A673 (cell line): Measurements from ENCODE around the gene ACACA. TPM values are rescaled to one million over a fixed set of nuclear protein-coding genes. Genes with fewer than 3 reads are reported as not detected.

Experiments
- BruUV-seq: library from RNA; stranded (reverse); fragments of 400-500 nt; replicated peaks from 2 replicates; lab custom pipeline; 2021; lab: Mats Ljungman, UMichigan
- CTCF ChIA-PET: fragments of 300-600 bp; sonication (Branson Sonifier 250); formaldehyde crosslinking; loops from one replicate; lab custom pipeline; 2022; ENCODE audit warnings: antibody characterized with exemption; lab: Charles Lee
- POLR2A ChIA-PET: fragments of 300-600 bp; sonication (Branson Sonifier 250); formaldehyde crosslinking; loops from one replicate; lab custom pipeline; 2022; ENCODE audit warnings: antibody characterized with exemption; ENCODE audit not compliant: low non-redundant PET; lab: Charles Lee
- DNase-seq: peaks from one replicate; pipeline ENCODE4 v3.0.0-alpha.2; 2015; ENCODE audit warnings: low spot score
- H3K27ac ChIP-seq: fragments of 200-600 bp; sonication (generic); 2 replicates; pipeline ENCODE4 v1.5.1; 2016; ENCODE audit warnings: mixed run types, low read depth, mild to moderate bottlenecking, mixed read lengths, antibody characterized with exemption, low read length; ENCODE audit not compliant: poor library complexity, severe bottlenecking
- H3K27me3 ChIP-seq: fragments of 200-600 bp; sonication (generic); replicated peaks from 2 replicates; pipeline ENCODE4 v1.6.1; 2017; ENCODE audit warnings: mixed run types, low read depth, mild to moderate bottlenecking, mixed read lengths, antibody characterized with exemption, low read length; ENCODE audit not compliant: insufficient read depth, poor library complexity
- H3K36me3 ChIP-seq: fragments of 200-600 bp; sonication (generic); 2 replicates; pipeline ENCODE4 v1.6.1; 2016; ENCODE audit warnings: mixed run types, mild to moderate bottlenecking, mixed read lengths, antibody characterized with exemption, low read length; ENCODE audit not compliant: insufficient read depth, poor library complexity, severe bottlenecking
- H3K4me1 ChIP-seq: fragments of 200-600 bp; sonication (generic); 2 replicates; pipeline ENCODE4 v1.6.1; 2017; ENCODE audit warnings: mixed run types, mild to moderate bottlenecking, mixed read lengths, antibody characterized with exemption, low read length; ENCODE audit not compliant: insufficient read depth, poor library complexity, severe bottlenecking
- H3K4me3 ChIP-seq: fragments of 200-600 bp; sonication (generic); 2 replicates; pipeline ENCODE4 v1.5.1; 2016; ENCODE audit warnings: low read depth, mixed run types, mild to moderate bottlenecking, mixed read lengths, low read length; ENCODE audit not compliant: poor library complexity, severe bottlenecking
- H3K9me3 ChIP-seq: fragments of 200-600 bp; sonication (generic); 2 replicates; pipeline ENCODE4 v1.6.1; 2016; ENCODE audit warnings: mixed run types, low read depth, mild to moderate bottlenecking, mixed read lengths, antibody characterized with exemption, low read length; ENCODE audit not compliant: poor library complexity, severe bottlenecking
- CTCF ChIP-seq: fragments of 300-800, 200-600 bp; sonication (generic); conservative IDR thresholded peaks from 2 replicates; pipeline ENCODE4 v1.5.1; 2017; ENCODE audit warnings: low read depth, mild to moderate bottlenecking, antibody characterized with exemption, low read length, moderate library complexity, mixed read lengths
- EZH2 ChIP-seq: fragments of 200-600 bp; sonication (generic); IDR thresholded peaks from 2 replicates; pipeline ENCODE4 v1.6.1; 2017; ENCODE audit warnings: borderline replicate concordance, low read depth, mild to moderate bottlenecking, mixed read lengths, antibody characterized with exemption, low read length; ENCODE audit not compliant: poor library complexity, severe bottlenecking
- intact Hi-C: fragments of 100-400 bp; cut with micrococcal nuclease; formaldehyde crosslinking; loops from one replicate; pipeline ENCODE4 v1.10.0; 2022; ENCODE audit not compliant: unreplicated experiment
- total RNA-seq: library from RNA; stranded (reverse); gene quantifications from 2 replicates; pipeline ENCODE4 v1.2.3, GENCODE V29; 2021

ACACA gene
- total RNA-seq, 1 experiment from 2014 or later: 68.3 TPM

- H3K4me1 ChIP-seq: peaks cover 32% of the 10 kb centered on the region
- intact Hi-C loops: no loop called here
- ChIA-PET CTCF (no interaction called here), POLR2A (no interaction called here)
- no peak overlapping the region for H3K27ac ChIP-seq
- DNase-seq: no peak
- H3K9me3 ChIP-seq: no peaks in the 10 kb centered on the region
- TF ChIP-seq EZH2: no peak
- TF ChIP-seq CTCF: no peak
- no TSS peak for BruUV-seq
- no peak overlapping the region for H3K4me3 ChIP-seq
- no peaks in the 10 kb centered on the region for H3K27me3 ChIP-seq
- H3K36me3 ChIP-seq: no peaks in the 10 kb centered on the region
These were observed 110.7 kb downstream of the ACACA start for GRCh38 chr17:37295888-37296287.

- Histone ChIP-seq H3K27ac (no peak overlapping the region), H3K4me3 (no peak overlapping the region), H3K27me3 (no peaks in the 10 kb centered on the region), H3K4me1 (peaks cover 27% of the 10 kb centered on the region), H3K36me3 (no peaks in the 10 kb centered on the region), H3K9me3 (no peaks in the 10 kb centered on the region)
- BruUV-seq: no TSS peak
- no peak for DNase-seq
- intact Hi-C loops: no loop called here
- ChIA-PET POLR2A (no interaction called here), CTCF (no interaction called here)
- TF ChIP-seq CTCF (no peak), EZH2 (no peak)
These were observed 111.7 kb downstream of the ACACA start for GRCh38 chr17:37294888-37295287.

- no peak for DNase-seq
- H3K9me3 ChIP-seq: no peaks in the 10 kb centered on the region
- H3K4me3 ChIP-seq: no peak overlapping the region
- peaks cover 16% of the 10 kb centered on the region for H3K4me1 ChIP-seq
- BruUV-seq: no TSS peak
- H3K27ac ChIP-seq: no peak overlapping the region
- TF ChIP-seq EZH2 (no peak), CTCF (no peak)
- POLR2A ChIA-PET: no interaction called here
- CTCF ChIA-PET: no interaction called here
- no peaks in the 10 kb centered on the region for H3K27me3 ChIP-seq
- intact Hi-C loops: no loop called here
- H3K36me3 ChIP-seq: no peaks in the 10 kb centered on the region
These were observed 112.9 kb downstream of the ACACA start for GRCh38 chr17:37293770-37294169.
